Liver (tissue), 9 donors: Measurements from ENCODE around the gene DTYMK. TPM values are rescaled to one million over a fixed set of nuclear protein-coding genes. Genes with fewer than 3 reads are reported as not detected.

Experiments used
- DNase-seq: peaks from one replicate; pipeline ENCODE4 v3.0.0-alpha.2; 2017; ENCODE audit warnings: low spot score
- H3K27ac ChIP-seq, 2 donors: one replicate each; pipeline ENCODE4 v1.7.0; 2013; ENCODE audit warnings: inconsistent platforms in 2 of 2, low read length in 2 of 2, control low read depth in 1 of 2, low read depth in 1 of 2, mild to moderate bottlenecking in 1 of 2
- H3K27me3 ChIP-seq, 4 donors: one replicate each; pipeline versions ENCODE4 v1.6.1 to v1.7.0; 2013; ENCODE audit warnings: low read length in 3 of 4, inconsistent platforms in 1 of 4, mild to moderate bottlenecking in 1 of 4, moderate library complexity in 1 of 4; ENCODE audit not compliant: control insufficient read depth in 4 of 4, insufficient read depth in 4 of 4
- H3K36me3 ChIP-seq, 4 donors: one replicate each; pipeline versions ENCODE4 v1.6.1 to v1.7.0; 2013; ENCODE audit warnings: low read length in 3 of 4, mild to moderate bottlenecking in 3 of 4, low read depth in 1 of 4, moderate library complexity in 1 of 4; ENCODE audit not compliant: control insufficient read depth in 4 of 4, insufficient read depth in 3 of 4
- H3K4me1 ChIP-seq, 4 donors: one replicate each; pipeline versions ENCODE4 v1.6.1 to v1.7.0; 2013; ENCODE audit warnings: low read length in 3 of 4, mild to moderate bottlenecking in 3 of 4, moderate library complexity in 1 of 4; ENCODE audit not compliant: control insufficient read depth in 4 of 4, insufficient read depth in 4 of 4
- H3K4me3 ChIP-seq, 3 donors: one replicate each; pipeline versions ENCODE4 v1.6.1 to v1.7.0; 2013; ENCODE audit warnings: low read length in 3 of 3, control low read depth in 1 of 3, low read depth in 1 of 3, mild to moderate bottlenecking in 1 of 3
- H3K9ac ChIP-seq, 2 donors: one replicate each; pipeline ENCODE4 v1.7.0; 2013; ENCODE audit warnings: low read length in 2 of 2, mild to moderate bottlenecking in 2 of 2, moderate library complexity in 2 of 2, control low read depth in 1 of 2, low read depth in 1 of 2
- H3K9me3 ChIP-seq, 4 donors: one replicate each; pipeline versions ENCODE4 v1.6.1 to v1.7.0; 2013; ENCODE audit warnings: low read length in 3 of 4; ENCODE audit not compliant: control insufficient read depth in 4 of 4
- ATF3 ChIP-seq: IDR thresholded peaks from 2 replicates; pipeline ENCODE4 v1.6.1; 2016; ENCODE audit warnings: antibody characterized with exemption
- CTCF ChIP-seq: fragments of 150-350 bp; IDR thresholded peaks from 2 replicates; pipeline ENCODE4 v1.5.1; 2017; ENCODE audit warnings: improper control_type of control experiment, low read depth, low read length; ENCODE audit not compliant: missing input control
- EGR1 ChIP-seq, 2 donors: IDR thresholded peaks; 2 replicates each; pipeline ENCODE4 v1.6.1; 2016 to 2018; ENCODE audit warnings: antibody characterized with exemption in 2 of 2, low read depth in 2 of 2
- FOXA1 ChIP-seq: IDR thresholded peaks from 2 replicates; pipeline ENCODE4 v1.6.1; 2016; ENCODE audit warnings: antibody characterized with exemption
- FOXA2 ChIP-seq: IDR thresholded peaks from 2 replicates; pipeline ENCODE4 v1.6.1; 2016; ENCODE audit warnings: antibody characterized with exemption
- GABPA ChIP-seq, 2 donors: IDR thresholded peaks in 1 of 2; conservative IDR thresholded peaks in 1 of 2; 2 replicates each; pipeline ENCODE4 v1.6.1; 2016; ENCODE audit warnings: antibody characterized with exemption in 2 of 2, mild to moderate bottlenecking in 1 of 2, moderate library complexity in 1 of 2
- HNF4A ChIP-seq, 2 donors: conservative IDR thresholded peaks; 2 replicates each; pipeline ENCODE4 v1.6.1; 2016; ENCODE audit warnings: antibody characterized with exemption in 2 of 2, mild to moderate bottlenecking in 2 of 2
- HNF4G ChIP-seq: IDR thresholded peaks from 2 replicates; pipeline ENCODE4 v1.6.1; 2016; ENCODE audit warnings: antibody characterized with exemption
- JUND ChIP-seq, 2 donors: IDR thresholded peaks; 2 replicates each; pipeline ENCODE4 v1.6.1; 2016; ENCODE audit warnings: antibody characterized with exemption in 2 of 2
- NR2F2 ChIP-seq: IDR thresholded peaks from 2 replicates; pipeline ENCODE4 v1.6.1; 2016; ENCODE audit warnings: antibody characterized with exemption
- RAD21 ChIP-seq, 2 donors: IDR thresholded peaks; 2 replicates each; pipeline ENCODE4 v1.6.1; 2016; ENCODE audit warnings: antibody characterized with exemption in 2 of 2, mild to moderate bottlenecking in 2 of 2
- RXRA ChIP-seq, 2 donors: IDR thresholded peaks; 2 replicates each; pipeline ENCODE4 v1.6.1; 2017 to 2018; ENCODE audit warnings: antibody characterized with exemption in 2 of 2, mild to moderate bottlenecking in 1 of 2
- SP1 ChIP-seq: IDR thresholded peaks from 2 replicates; pipeline ENCODE4 v1.6.1; 2018; ENCODE audit warnings: antibody characterized with exemption, mild to moderate bottlenecking
- TAF1 ChIP-seq: conservative IDR thresholded peaks from 2 replicates; pipeline ENCODE4 v1.6.1; 2016; ENCODE audit warnings: antibody characterized with exemption, mild to moderate bottlenecking
- YY1 ChIP-seq: IDR thresholded peaks from 2 replicates; pipeline ENCODE4 v1.6.1; 2016; ENCODE audit warnings: antibody characterized with exemption, mild to moderate bottlenecking
- ZBTB33 ChIP-seq: IDR thresholded peaks from 2 replicates; pipeline ENCODE4 v1.6.1; 2016; ENCODE audit warnings: antibody characterized with exemption
- WGBS: extraction: QIAGEN DNeasy Blood & Tissue Kit; methylation state at CpG from one replicate; pipeline ENCODE4 v1.1.7; 2013; 5-methylcytosine and 5-hydroxymethylcytosine counted together
- polyA plus RNA-seq, 2 donors: library from polyadenylated mRNA; stranded (reverse) in 1 of 2; unstranded in 1 of 2; fragments of 200-250 nt in 1 of 2; fragments of >200 nt in 1 of 2; fragmentation: Nextera tagmentation in 1 of 2; extraction: Ambion mirVana in 1 of 2; gene quantifications; one replicate each; pipeline versions ENCODE4 v1.2.1 to v1.2.3, GENCODE V29; 2013 to 2015
- total RNA-seq, 2 donors: library from RNA; depleted of rRNA; stranded (reverse); fragments of >200 nt; gene quantifications; one replicate each; pipeline ENCODE4 v1.2.3, GENCODE V29; 2014
- TF ChIP-seq, protein P1 (sequence below): IDR thresholded peaks from 2 replicates; pipeline ENCODE4 v1.6.1; 2016; ENCODE audit warnings: antibody characterized with exemption, mild to moderate bottlenecking
- TF ChIP-seq, protein P2 (sequence below): IDR thresholded peaks from 2 replicates; pipeline ENCODE4 v1.6.1; 2016; ENCODE audit warnings: antibody characterized with exemption
- donor health status: healthy.
- donor health status: healthy.
- donor health status: healthy.
- donor health status: healthy.
- donor health status: healthy.

DTYMK gene
- total and polyA plus RNA-seq, 4 donors, result 5.5 to 17.7 (median 14.5) TPM

DNA sequence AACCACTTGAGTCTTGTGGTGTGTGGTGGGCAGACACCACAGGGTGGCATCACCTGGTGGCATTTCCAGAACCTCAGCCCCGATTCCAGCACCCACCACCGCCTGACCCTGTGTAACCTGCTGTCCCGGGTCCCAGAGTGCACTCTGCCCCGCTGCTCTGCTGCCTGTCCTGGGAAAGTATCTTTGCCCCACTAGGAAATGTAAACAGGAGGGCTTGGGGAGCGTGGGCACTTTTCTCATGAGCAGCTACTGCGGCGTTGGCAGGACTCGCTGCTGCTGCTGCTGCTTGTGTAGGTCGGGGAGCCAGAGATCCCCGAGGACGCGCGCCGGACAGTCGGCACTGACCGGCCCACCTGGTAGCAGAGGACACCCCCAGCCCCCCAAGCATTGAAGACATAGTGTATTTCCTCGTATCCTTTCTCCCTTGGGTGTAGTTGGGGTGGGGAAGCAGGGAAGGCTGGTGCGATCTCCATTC is 13.4 kb downstream of the DTYMK start:
- Histone ChIP-seq H3K9me3 (no peaks in the 10 kb centered on the region), H3K4me3 (no peak overlapping the region), H3K27me3 (no peaks in the 10 kb centered on the region), H3K27ac (peak overlapping the region in 1 of 2 donors; percentile 44), H3K36me3 (peaks cover 2 to 43% (median 11%) of the 10 kb centered on the region in 4 donors), H3K4me1 (peaks cover 0 to 9% (median 0%) of the 10 kb centered on the region in 4 donors), H3K9ac (no peak overlapping the region)
- no peak for DNase-seq
- no peak for TF ChIP-seq RAD21 (IDR thresholded peaks at IDR 0.05)
- TF ChIP-seq FOXA1, result no peak
- TF ChIP-seq HNF4G, result no peak
- TF ChIP-seq, protein P1, sequence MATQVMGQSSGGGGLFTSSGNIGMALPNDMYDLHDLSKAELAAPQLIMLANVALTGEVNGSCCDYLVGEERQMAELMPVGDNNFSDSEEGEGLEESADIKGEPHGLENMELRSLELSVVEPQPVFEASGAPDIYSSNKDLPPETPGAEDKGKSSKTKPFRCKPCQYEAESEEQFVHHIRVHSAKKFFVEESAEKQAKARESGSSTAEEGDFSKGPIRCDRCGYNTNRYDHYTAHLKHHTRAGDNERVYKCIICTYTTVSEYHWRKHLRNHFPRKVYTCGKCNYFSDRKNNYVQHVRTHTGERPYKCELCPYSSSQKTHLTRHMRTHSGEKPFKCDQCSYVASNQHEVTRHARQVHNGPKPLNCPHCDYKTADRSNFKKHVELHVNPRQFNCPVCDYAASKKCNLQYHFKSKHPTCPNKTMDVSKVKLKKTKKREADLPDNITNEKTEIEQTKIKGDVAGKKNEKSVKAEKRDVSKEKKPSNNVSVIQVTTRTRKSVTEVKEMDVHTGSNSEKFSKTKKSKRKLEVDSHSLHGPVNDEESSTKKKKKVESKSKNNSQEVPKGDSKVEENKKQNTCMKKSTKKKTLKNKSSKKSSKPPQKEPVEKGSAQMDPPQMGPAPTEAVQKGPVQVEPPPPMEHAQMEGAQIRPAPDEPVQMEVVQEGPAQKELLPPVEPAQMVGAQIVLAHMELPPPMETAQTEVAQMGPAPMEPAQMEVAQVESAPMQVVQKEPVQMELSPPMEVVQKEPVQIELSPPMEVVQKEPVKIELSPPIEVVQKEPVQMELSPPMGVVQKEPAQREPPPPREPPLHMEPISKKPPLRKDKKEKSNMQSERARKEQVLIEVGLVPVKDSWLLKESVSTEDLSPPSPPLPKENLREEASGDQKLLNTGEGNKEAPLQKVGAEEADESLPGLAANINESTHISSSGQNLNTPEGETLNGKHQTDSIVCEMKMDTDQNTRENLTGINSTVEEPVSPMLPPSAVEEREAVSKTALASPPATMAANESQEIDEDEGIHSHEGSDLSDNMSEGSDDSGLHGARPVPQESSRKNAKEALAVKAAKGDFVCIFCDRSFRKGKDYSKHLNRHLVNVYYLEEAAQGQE, result no peak
- no peak for TF ChIP-seq YY1
- TF ChIP-seq, protein P2, sequence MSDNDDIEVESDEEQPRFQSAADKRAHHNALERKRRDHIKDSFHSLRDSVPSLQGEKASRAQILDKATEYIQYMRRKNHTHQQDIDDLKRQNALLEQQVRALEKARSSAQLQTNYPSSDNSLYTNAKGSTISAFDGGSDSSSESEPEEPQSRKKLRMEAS, result no peak
- TF ChIP-seq GABPA (IDR thresholded peaks at IDR 0.05 in 1 of 2, conservative IDR thresholded peaks at IDR 0.05 in 1 of 2), result no peak
- 91% methylated on average over 18 of the region's 18 CpGs for WGBS

DNA sequence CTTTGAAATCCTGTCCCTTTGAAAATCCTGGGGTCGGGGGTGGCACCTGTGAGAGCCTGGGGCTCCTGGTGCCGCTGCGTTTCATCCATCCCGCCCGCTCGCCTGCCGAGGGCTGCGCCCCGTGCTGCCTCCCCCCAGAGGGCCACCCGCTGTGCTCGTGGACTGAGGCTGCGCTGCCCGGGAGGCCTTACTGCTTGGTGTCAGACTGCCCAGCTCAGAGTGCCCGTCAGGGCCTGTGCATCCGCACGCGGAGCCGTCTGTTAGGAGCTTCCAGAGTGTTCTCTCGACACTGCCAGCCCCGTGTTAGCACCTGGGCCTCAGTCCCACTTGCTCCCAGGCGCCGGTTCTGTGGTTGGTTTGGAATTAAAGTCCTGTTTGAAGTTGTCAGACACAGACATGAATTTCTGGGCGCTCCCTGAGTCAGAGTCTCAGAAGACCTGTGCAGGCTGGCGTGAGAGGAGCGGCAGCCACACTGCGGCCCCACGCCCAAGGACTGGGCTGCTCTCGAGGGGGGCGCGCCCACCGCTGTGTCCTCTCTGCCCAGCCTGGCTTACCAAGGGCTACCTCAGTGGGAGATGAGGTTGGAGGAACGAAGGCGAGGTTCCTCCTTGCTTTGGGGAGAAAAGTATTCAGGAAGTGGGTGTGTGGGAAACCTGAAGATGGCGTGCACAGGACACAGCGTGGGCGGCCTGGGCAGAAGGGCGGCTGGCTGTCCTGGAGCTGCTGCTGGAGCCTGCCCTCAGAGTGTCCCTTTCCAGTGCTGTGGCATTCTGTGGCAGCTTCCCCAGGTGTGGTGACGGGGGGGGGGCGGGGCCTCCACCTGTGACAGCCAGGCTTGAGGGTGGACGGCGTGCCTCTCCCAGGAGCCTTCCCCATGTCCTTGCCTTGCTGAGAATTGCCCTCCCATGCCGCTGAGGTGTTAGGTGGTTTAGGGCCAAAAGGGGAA is 14.1 kb downstream of the DTYMK start:
- Histone ChIP-seq H3K4me3 (no peak overlapping the region), H3K4me1 (peaks cover 0 to 9% (median 0%) of the 10 kb centered on the region in 4 donors), H3K27me3 (no peaks in the 10 kb centered on the region), H3K9me3 (no peaks in the 10 kb centered on the region), H3K36me3 (peaks cover 2 to 50% (median 13%) of the 10 kb centered on the region in 4 donors), H3K9ac (no peak overlapping the region), H3K27ac (peak overlapping the region in 1 of 2 donors; percentile 44)
- no peak for DNase-seq
- WGBS, result 95% methylated on average over 42 of the region's 42 CpGs
- no peak for TF ChIP-seq FOXA2
- no peak for TF ChIP-seq ZBTB33
- TF ChIP-seq CTCF, result no peak
- no peak for TF ChIP-seq TAF1
- TF ChIP-seq, protein P2, result no peak
- TF ChIP-seq, protein P1, result no peak
- no peak for TF ChIP-seq YY1
- no peak for TF ChIP-seq ATF3
- TF ChIP-seq HNF4G, result no peak
- no peak for TF ChIP-seq RAD21 (IDR thresholded peaks at IDR 0.05)
- TF ChIP-seq SP1, result no peak
- no peak for TF ChIP-seq JUND (IDR thresholded peaks at IDR 0.05)
- no peak for TF ChIP-seq NR2F2
- no peak for TF ChIP-seq RXRA (IDR thresholded peaks at IDR 0.05)
- TF ChIP-seq FOXA1, result no peak
- TF ChIP-seq HNF4A (conservative IDR thresholded peaks at IDR 0.05), result no peak
- no peak for TF ChIP-seq EGR1 (IDR thresholded peaks at IDR 0.05; ENCODE audit: low read depth in 2 of 2)
- no peak for TF ChIP-seq GABPA (IDR thresholded peaks at IDR 0.05 in 1 of 2, conservative IDR thresholded peaks at IDR 0.05 in 1 of 2)
